GM21528 (cell line): ENCODE results near the gene SYT12.
"Not testable (repeated sequence)": the region's sequence is repeated elsewhere in the genome, so short reads cannot be mapped to it uniquely, and the experiment has no call there.

Experiments
- ATAC-seq: cut with Tn5 transposase; IDR thresholded peaks from one replicate; pipeline ENCODE4 v1.9.1; 2021; ENCODE audit warnings: mild to moderate bottlenecking, moderate library complexity; ENCODE audit not compliant: unreplicated experiment, low FRiP score

SYT12 gene

GRCh38 chr11:67022961-67023956 is at the start of gene SYT12:
SYT12 (plus strand) TSS chr11:67023134; CDS start chr11:67030145, 7,011 bp downstream.
- no peak for ATAC-seq

GRCh38 chr11:66973956-66974580 is 48.9 kb upstream of the SYT12 start:
- ATAC-seq = no peak

GRCh38 chr11:66974724-66975404 is 48.1 kb upstream of the SYT12 start, which contains the start of gene C11orf86:
C11orf86 (plus strand) TSS chr11:66975304; CDS start chr11:66975363, 59 bp downstream.
- no peak for ATAC-seq

- no peak for ATAC-seq
These were observed 47.4 kb upstream of the SYT12 start for GRCh38 chr11:66975405-66976027.

- ATAC-seq = no peak
These were observed 46.9 kb upstream of the SYT12 start for GRCh38 chr11:66976028-66976467.

GRCh38 chr11:66976925-66977324 is 46.0 kb upstream of the SYT12 start:
- ATAC-seq = no peak

GRCh38 chr11:66978229-66978628 is 44.7 kb upstream of the SYT12 start:
- no peak for ATAC-seq

- ATAC-seq = no peak
These were observed 44.2 kb upstream of the SYT12 start for GRCh38 chr11:66978717-66979116.

GRCh38 chr11:66979336-66979980 is 43.5 kb upstream of the SYT12 start:
- ATAC-seq = no peak

- ATAC-seq = no peak
These were observed 40.9 kb upstream of the SYT12 start for GRCh38 chr11:66981976-66982578.

- no peak for ATAC-seq
These were observed 39.5 kb upstream of the SYT12 start for GRCh38 chr11:66983275-66983924.

GRCh38 chr11:66985508-66986177 is 37.3 kb upstream of the SYT12 start:
- no peak for ATAC-seq

- no peak for ATAC-seq
These were observed 36.8 kb upstream of the SYT12 start for GRCh38 chr11:66986178-66986545.

- no peak for ATAC-seq
These were observed 35.7 kb upstream of the SYT12 start for GRCh38 chr11:66987158-66987620.

- no peak for ATAC-seq
These were observed 34.9 kb upstream of the SYT12 start for GRCh38 chr11:66987924-66988637.

GRCh38 chr11:66988741-66989140 is 34.2 kb upstream of the SYT12 start:
- not testable (repeated sequence) for ATAC-seq

- not testable (repeated sequence) for ATAC-seq
These were observed 33.6 kb upstream of the SYT12 start for GRCh38 chr11:66989360-66989759.

GRCh38 chr11:66992041-66992440 is 30.9 kb upstream of the SYT12 start:
- no peak for ATAC-seq
